Endothelial cell of umbilical vein (primary cell): Measurements from ENCODE around the gene UBE3A. TPM values are rescaled to one million over a fixed set of nuclear protein-coding genes. Genes with fewer than 3 reads are reported as not detected.

ENCODE experiments used
- BruUV-seq: library from RNA; stranded (reverse); fragments of 400-500 nt; replicated peaks from 2 replicates; lab custom pipeline; 2021; lab: Mats Ljungman, UMichigan
- CTCF ChIA-PET: fragments of 300-600, 350-600 bp; sonication (Branson Sonifier 250); formaldehyde crosslinking; loops from one replicate; lab custom pipeline; 2021; ENCODE audit warnings: antibody characterized with exemption, inconsistent platforms; lab: Charles Lee
- POLR2A ChIA-PET: fragments of 300-600, 350-600 bp; sonication (Branson Sonifier 250); formaldehyde crosslinking; loops from one replicate; lab custom pipeline; 2021; ENCODE audit warnings: antibody characterized with exemption, inconsistent platforms; lab: Charles Lee
- DNase-seq: peaks from one replicate; pipeline ENCODE4 v3.0.0-alpha.2; 2011; ENCODE audit warnings: low read depth, low spot score
- FAIRE-seq: peaks from 2 replicates; lab custom pipeline; 2011; peaks lifted over from hg19 to GRCh38; lab: Jason Lieb, UNC
- H2AFZ ChIP-seq: 2 replicates; pipeline ENCODE4 v1.6.0; 2012; ENCODE audit warnings: low read depth, low read length, control low read depth, inconsistent platforms
- H3K27ac ChIP-seq: 2 replicates; pipeline ENCODE4 v1.5.1; 2011; ENCODE audit warnings: low read depth, mild to moderate bottlenecking, control low read depth, low read length, moderate library complexity; ENCODE audit not compliant: insufficient read depth
- H3K27me3 ChIP-seq, 2 experiments: 2 replicates each; pipeline versions ENCODE4 v1.6.0 to v1.6.1; 2011; ENCODE audit warnings: low read length in 2 of 2, mixed read lengths in 1 of 2; ENCODE audit not compliant: control insufficient read depth in 2 of 2, insufficient read depth in 2 of 2
- H3K36me3 ChIP-seq, 2 experiments: 2 replicates in 1 of 2; 3 replicates in 1 of 2; pipeline ENCODE4 v1.5.1; 2011; ENCODE audit warnings: low read length in 2 of 2, mild to moderate bottlenecking in 1 of 2, moderate library complexity in 1 of 2; ENCODE audit not compliant: control insufficient read depth in 2 of 2, insufficient read depth in 2 of 2; ENCODE audit errors: extremely low read depth in 1 of 2
- H3K4me1 ChIP-seq: 3 replicates; pipeline ENCODE4 v1.5.1; 2011; ENCODE audit warnings: mild to moderate bottlenecking, low read length; ENCODE audit not compliant: control insufficient read depth, insufficient read depth; ENCODE audit errors: extremely low read depth
- H3K4me2 ChIP-seq: 2 replicates; pipeline ENCODE4 v1.6.1; 2011; ENCODE audit warnings: low read length, control low read depth, mixed read lengths; ENCODE audit not compliant: insufficient read depth
- H3K4me3 ChIP-seq, 3 experiments: fragments of 200-600 bp in 1 of 3; sonication (generic), shearing (Covaris generic) in 1 of 3; replicated peaks in 1 of 3; 2 replicates each; pipeline ENCODE4 v1.5.1; 2011 to 2016; ENCODE audit warnings: control low read depth in 3 of 3, low read length in 3 of 3, mild to moderate bottlenecking in 2 of 3, inconsistent platforms in 1 of 3, low read depth in 1 of 3, moderate library complexity in 1 of 3; ENCODE audit not compliant: insufficient read depth in 1 of 3
- H3K79me2 ChIP-seq: 2 replicates; pipeline ENCODE4 v1.6.0; 2012; ENCODE audit warnings: low read length, inconsistent platforms; ENCODE audit not compliant: control insufficient read depth, insufficient read depth
- H3K9ac ChIP-seq: replicated peaks from 2 replicates; pipeline ENCODE3; 2011; ENCODE audit warnings: low read length, control low read depth; ENCODE audit not compliant: insufficient read depth; ENCODE audit errors: extremely low read depth
- H3K9me1 ChIP-seq: replicated peaks from 3 replicates; pipeline ENCODE4 v1.6.0; 2011; ENCODE audit warnings: mild to moderate bottlenecking, low read length; ENCODE audit not compliant: control insufficient read depth, insufficient read depth; ENCODE audit errors: extremely low read depth
- H3K9me3 ChIP-seq: replicated peaks from 2 replicates; pipeline ENCODE4 v1.5.1; 2012; ENCODE audit warnings: low read length, inconsistent platforms; ENCODE audit not compliant: control insufficient read depth, insufficient read depth
- H4K20me1 ChIP-seq: replicated peaks from 2 replicates; pipeline ENCODE3; 2011; ENCODE audit warnings: mild to moderate bottlenecking, low read length; ENCODE audit not compliant: control insufficient read depth, insufficient read depth; ENCODE audit errors: extremely low read depth
- FOS ChIP-seq: IDR thresholded peaks from 2 replicates; pipeline ENCODE4 v1.6.1; 2011; ENCODE audit warnings: mild to moderate bottlenecking, low read length, moderate library complexity, borderline replicate concordance; ENCODE audit not compliant: insufficient read depth
- JUN ChIP-seq: IDR thresholded peaks from 2 replicates; pipeline ENCODE4 v1.6.1; 2011; ENCODE audit warnings: borderline replicate concordance, low read depth; ENCODE audit not compliant: insufficient read length, insufficient read depth
- MYC ChIP-seq: IDR thresholded peaks from one replicate; pipeline ENCODE4 v1.6.1; 2011; ENCODE audit warnings: mild to moderate bottlenecking, low read depth, low read length
- POLR2A ChIP-seq: IDR thresholded peaks from 2 replicates; pipeline ENCODE4 v1.6.1; 2012; ENCODE audit warnings: low read depth, mild to moderate bottlenecking, control low read depth, low read length
- POLR2AphosphoS5 ChIP-seq: IDR thresholded peaks from 2 replicates; pipeline ENCODE4 v1.6.1; 2012; ENCODE audit warnings: low read depth, mild to moderate bottlenecking, control low read depth, low read length, moderate library complexity; ENCODE audit not compliant: insufficient read depth
- dilution Hi-C: fragments of 300-500 bp; cut with MboI; formaldehyde crosslinking; loops from one replicate; pipeline ENCODE4 v1.15.0; 2019; ENCODE audit warnings: low sequenced_read_pairs; ENCODE audit not compliant: extremely low pct_ligation_motif_present
- intact Hi-C: fragments of 100-400 bp; cut with micrococcal nuclease; formaldehyde crosslinking; loops from one replicate; pipeline ENCODE4 v1.10.0; 2022
- polyA plus RNA-seq, 4 experiments: library from polyadenylated mRNA; depleted of rRNA in 3 of 4; stranded (reverse) in 3 of 4; unstranded in 1 of 4; fragments of >200 nt; gene quantifications; 2 replicates each; pipeline versions ENCODE4 v1.2.1 to v1.2.3, GENCODE V29; 2011 to 2012; ENCODE audit warnings: missing spikeins in 1 of 4
- total RNA-seq: library from RNA; stranded (reverse); gene quantifications from 2 replicates; pipeline ENCODE4 v1.2.3, GENCODE V29; 2021
- TF ChIP-seq, protein P1 (sequence below): IDR thresholded peaks from 2 replicates; pipeline ENCODE4 v1.6.1; 2011; ENCODE audit not compliant: insufficient read depth, insufficient read length
- TF ChIP-seq, protein P2 (sequence below), 2 donors: IDR thresholded peaks; 1 replicate in 1 of 2; 2 replicates in 1 of 2; pipeline ENCODE4 v1.5.1; 2011; ENCODE audit warnings: low read length in 2 of 2, mild to moderate bottlenecking in 2 of 2, moderate library complexity in 2 of 2, control low read depth in 1 of 2, inconsistent platforms in 1 of 2, low read depth in 1 of 2; ENCODE audit not compliant: insufficient read depth in 1 of 2; ENCODE audit errors: extremely low read depth in 1 of 2

The UBE3A gene
- total and polyA plus RNA-seq, 2 donors (not counting 3 experiments of a cell fraction or from before 2014, with no cell fraction given): 8.5 to 69.3 TPM

DNA sequence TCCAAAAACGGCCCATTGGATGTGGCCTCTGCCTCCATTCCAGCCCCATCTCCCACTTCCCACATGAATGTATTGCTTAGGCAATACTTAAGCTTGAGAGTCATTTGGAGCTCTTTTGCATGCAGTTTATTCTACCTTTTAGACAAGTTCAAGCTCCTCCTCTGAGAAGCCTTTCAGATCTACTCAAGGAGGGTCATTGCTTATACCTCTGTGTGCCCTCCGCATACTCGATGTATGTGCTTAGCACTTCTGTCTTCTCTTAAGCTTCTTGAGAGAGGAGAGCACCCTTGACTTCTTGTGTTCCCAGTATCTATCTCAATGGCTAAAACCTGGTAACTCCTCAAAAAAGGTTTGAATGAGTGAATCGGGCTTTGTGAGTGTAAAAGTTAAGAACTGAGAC lies 6.6 kb upstream of the UBE3A start:
- intact Hi-C loops: no loop called here
- CTCF ChIA-PET: no interaction called here
- BruUV-seq: no TSS peak

More for the DNA sequence above, 6.6 kb upstream of the UBE3A start:
- Histone ChIP-seq H3K79me2 (no peaks in the 10 kb centered on the region), H3K9me3 (no peaks in the 10 kb centered on the region), H4K20me1 (no peaks in the 10 kb centered on the region), H2AFZ (no peak overlapping the region), H3K9ac (no peak overlapping the region), H3K36me3 (no peaks in the 10 kb centered on the region), H3K27me3 (no peaks in the 10 kb centered on the region), H3K27ac (no peak overlapping the region), H3K4me3 (no peak overlapping the region), H3K4me1 (no peaks in the 10 kb centered on the region), H3K4me2 (no peak overlapping the region), H3K9me1 (no peaks in the 10 kb centered on the region)
- dilution Hi-C loops: no loop called here
- DNase-seq: no peak
- TF ChIP-seq JUN (no peak), FOS (no peak), POLR2AphosphoS5 (no peak), POLR2A (no peak), MYC (no peak)
- TF ChIP-seq, protein P1, sequence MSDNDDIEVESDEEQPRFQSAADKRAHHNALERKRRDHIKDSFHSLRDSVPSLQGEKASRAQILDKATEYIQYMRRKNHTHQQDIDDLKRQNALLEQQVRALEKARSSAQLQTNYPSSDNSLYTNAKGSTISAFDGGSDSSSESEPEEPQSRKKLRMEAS: no peak
- TF ChIP-seq, protein P2, sequence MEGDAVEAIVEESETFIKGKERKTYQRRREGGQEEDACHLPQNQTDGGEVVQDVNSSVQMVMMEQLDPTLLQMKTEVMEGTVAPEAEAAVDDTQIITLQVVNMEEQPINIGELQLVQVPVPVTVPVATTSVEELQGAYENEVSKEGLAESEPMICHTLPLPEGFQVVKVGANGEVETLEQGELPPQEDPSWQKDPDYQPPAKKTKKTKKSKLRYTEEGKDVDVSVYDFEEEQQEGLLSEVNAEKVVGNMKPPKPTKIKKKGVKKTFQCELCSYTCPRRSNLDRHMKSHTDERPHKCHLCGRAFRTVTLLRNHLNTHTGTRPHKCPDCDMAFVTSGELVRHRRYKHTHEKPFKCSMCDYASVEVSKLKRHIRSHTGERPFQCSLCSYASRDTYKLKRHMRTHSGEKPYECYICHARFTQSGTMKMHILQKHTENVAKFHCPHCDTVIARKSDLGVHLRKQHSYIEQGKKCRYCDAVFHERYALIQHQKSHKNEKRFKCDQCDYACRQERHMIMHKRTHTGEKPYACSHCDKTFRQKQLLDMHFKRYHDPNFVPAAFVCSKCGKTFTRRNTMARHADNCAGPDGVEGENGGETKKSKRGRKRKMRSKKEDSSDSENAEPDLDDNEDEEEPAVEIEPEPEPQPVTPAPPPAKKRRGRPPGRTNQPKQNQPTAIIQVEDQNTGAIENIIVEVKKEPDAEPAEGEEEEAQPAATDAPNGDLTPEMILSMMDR (IDR thresholded peaks at IDR 0.05; ENCODE audit: extremely low read depth in 1 of 2, insufficient read depth in 1 of 2, low read depth in 1 of 2, low read length in 2 of 2): no peak
- POLR2A ChIA-PET: no interaction called here
- FAIRE-seq: no peak
